Thoracic aorta (tissue), 2 donors: Measurements from ENCODE around the gene CFAP251. TPM values are rescaled to one million over a fixed set of nuclear protein-coding genes. Genes with fewer than 3 reads are reported as not detected.

Source experiments
- ATAC-seq: fragments of 150-250 bp; one replicate; pipeline ENCODE4 v1.8.0; 2017; ENCODE audit warnings: low read depth; ENCODE audit not compliant: insufficient number of reproducible peaks, low FRiP score
- DNase-seq: peaks from one replicate; pipeline ENCODE4 v3.0.0-alpha.2; 2020; ENCODE audit warnings: low spot score
- H3K27ac ChIP-seq, 2 donors: fragments of 200-600 bp; sonication (generic); 1 replicate in 1 of 2; 2 replicates in 1 of 2; pipeline ENCODE4 v1.5.1; 2016; ENCODE audit warnings: mild to moderate bottlenecking in 2 of 2, moderate library complexity in 2 of 2
- H3K27me3 ChIP-seq: fragments of 200-600 bp; sonication (generic); replicated peaks from 2 replicates; pipeline ENCODE4 v1.6.0; 2016; ENCODE audit warnings: mild to moderate bottlenecking; ENCODE audit not compliant: insufficient read depth
- H3K36me3 ChIP-seq: fragments of 200-600 bp; sonication (generic); one replicate; pipeline ENCODE4 v1.5.1; 2016
- H3K4me1 ChIP-seq, 2 donors: fragments of 200-600 bp; sonication (generic); 1 replicate in 1 of 2; 2 replicates in 1 of 2; pipeline versions ENCODE4 v1.5.1 to v1.6.0; 2016; ENCODE audit warnings: low read depth in 2 of 2, mild to moderate bottlenecking in 1 of 2; ENCODE audit not compliant: control insufficient read depth in 1 of 2
- H3K4me3 ChIP-seq: fragments of 200-600 bp; sonication (generic); 2 replicates; pipeline ENCODE4 v1.5.1; 2016; ENCODE audit warnings: mild to moderate bottlenecking
- H3K9me3 ChIP-seq: fragments of 200-600 bp; sonication (generic); 2 replicates; pipeline ENCODE4 v1.5.1; 2016
- CTCF ChIP-seq: fragments of 200-600 bp; sonication (generic); IDR thresholded peaks from one replicate; pipeline ENCODE4 v1.5.1; 2019; ENCODE audit warnings: antibody characterized with exemption
- total RNA-seq, 2 donors: library from RNA; depleted of rRNA; stranded (reverse); fragments of >200 nt; gene quantifications; one replicate each; pipeline versions ENCODE4 v1.1.0 to v1.2.3, GENCODE V29; 2016

Gene CFAP251
- total RNA-seq, 2 donors from 2014 or later, result 3.4 to 6.9 TPM

- H3K4me3 ChIP-seq, result no peak overlapping the region
- no peak overlapping the region for H3K27ac ChIP-seq
- TF ChIP-seq CTCF, result no peak
- DNase-seq (no peak), ATAC-seq (no peak)
- H3K9me3 ChIP-seq, result no peaks in the 10 kb centered on the region
- H3K4me1 ChIP-seq, result peaks cover 6 to 24% of the 10 kb centered on the region in 2 donors
- no peaks in the 10 kb centered on the region for H3K27me3 ChIP-seq
- peaks cover 6% of the 10 kb centered on the region for H3K36me3 ChIP-seq
Measured at GRCh38 chr12:122049827-122050226, 131.4 kb downstream of the CFAP251 start.

DNA sequence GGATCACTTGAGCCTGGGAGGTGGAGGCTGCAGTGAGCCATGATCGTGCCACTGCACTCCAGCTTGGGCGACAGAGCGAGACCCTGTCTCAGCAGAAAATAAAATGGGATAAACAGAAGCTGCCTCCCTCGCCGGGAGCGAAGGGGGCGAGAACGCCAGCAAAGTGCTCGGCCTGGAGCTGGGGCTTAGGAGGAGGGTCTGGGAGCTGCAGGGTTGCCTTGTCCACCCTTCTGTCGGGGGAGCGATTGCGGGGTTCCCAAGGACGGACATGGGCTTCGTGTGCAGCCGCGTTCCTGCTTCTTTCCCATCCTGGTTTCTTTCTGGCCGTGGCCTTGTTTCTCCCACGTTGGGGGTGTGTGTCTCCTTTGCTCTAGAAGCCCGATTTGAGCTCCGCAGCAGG is 132.3 kb downstream of the CFAP251 start:
- H3K27ac ChIP-seq, result peak overlapping the region; percentile 75 to 82
- TF ChIP-seq CTCF, result no peak
- no peaks in the 10 kb centered on the region for H3K27me3 ChIP-seq
- DNase-seq, result no peak
- no peaks in the 10 kb centered on the region for H3K9me3 ChIP-seq
- peaks cover 6 to 24% of the 10 kb centered on the region in 2 donors for H3K4me1 ChIP-seq
- H3K4me3 ChIP-seq, result no peak overlapping the region
- H3K36me3 ChIP-seq, result peaks cover 14% of the 10 kb centered on the region
- ATAC-seq, result no peak

- peak overlapping the region; percentile 16 for H3K4me3 ChIP-seq
- H3K36me3 ChIP-seq, result peaks cover 20% of the 10 kb centered on the region
- ATAC-seq, result peak; percentile 24
- peaks cover 6 to 24% of the 10 kb centered on the region in 2 donors for H3K4me1 ChIP-seq
- no peak for TF ChIP-seq CTCF
- H3K27me3 ChIP-seq, result no peaks in the 10 kb centered on the region
- no peak for DNase-seq
- no peaks in the 10 kb centered on the region for H3K9me3 ChIP-seq
- H3K27ac ChIP-seq, result peak overlapping the region; percentile 75 to 82
Measured at GRCh38 chr12:122051231-122051876, 133.0 kb downstream of the CFAP251 start.

- Histone ChIP-seq H3K4me3 (no peak overlapping the region), H3K4me1 (peaks cover 6 to 24% of the 10 kb centered on the region in 2 donors), H3K27me3 (no peaks in the 10 kb centered on the region), H3K27ac (no peak overlapping the region), H3K36me3 (peaks cover 19% of the 10 kb centered on the region), H3K9me3 (no peaks in the 10 kb centered on the region)
- DNase-seq (no peak), ATAC-seq (no peak)
- TF ChIP-seq CTCF, result no peak
Measured at GRCh38 chr12:122052285-122052684, 133.9 kb downstream of the CFAP251 start.

Other genes starting within 250 kb of the CFAP251 start
- under 1 TPM in 1 of 2 donors, not detected in 1; 0.78 TPM for gene MORN3, start 248.9 kb upstream of the CFAP251 start, total RNA-seq
- 1 to 10 TPM; 7.3 to 8.8 TPM for gene TMEM120B, start 205.8 kb upstream of the CFAP251 start, total RNA-seq
- gene RHOF, start 124.9 kb upstream of the CFAP251 start, total RNA-seq, result 10 to 100 TPM; 12.0 to 30.2 TPM
- gene SETD1B, start 114.6 kb upstream of the CFAP251 start, total RNA-seq, result 10 to 100 TPM; 21.9 to 32.7 TPM
- gene HPD, start 59.7 kb upstream of the CFAP251 start, total RNA-seq, result 1 to 10 TPM; 1.2 to 6.8 TPM
- gene PSMD9, start 29.8 kb upstream of the CFAP251 start, total RNA-seq, result 100 to 1,000 TPM in 1 of 2 donors, 10 to 100 TPM in 1; 93.4 to 101 TPM
- gene BCL7A, start 103.3 kb downstream of the CFAP251 start, total RNA-seq, result 10 to 100 TPM in 1 of 2 donors, 1 to 10 TPM in 1; 9.6 to 12.9 TPM
- gene MLXIP, start 160.2 kb downstream of the CFAP251 start, total RNA-seq, result 10 to 100 TPM; 35.5 to 50.3 TPM